Testis (tissue), 3 donors: Measurements from ENCODE around the gene TGFA. TPM values are rescaled to one million over a fixed set of nuclear protein-coding genes. Genes with fewer than 3 reads are reported as not detected.
A peak's percentile ranks its signal among the peaks of the same experiment; 100 is the strongest.

Source experiments
- DNase-seq: peaks from one replicate; pipeline ENCODE4 v3.0.0-alpha.2; 2019
- H3K27ac ChIP-seq, 2 donors: fragments of 200-600 bp; sonication (generic); one replicate each; pipeline ENCODE4 v1.5.1; 2019
- H3K27me3 ChIP-seq: fragments of 200-600 bp; sonication (generic); one replicate; pipeline ENCODE4 v1.5.1; 2019
- H3K36me3 ChIP-seq: fragments of 200-600 bp; sonication (generic); one replicate; pipeline ENCODE4 v1.5.1; 2017; ENCODE audit warnings: low read depth; ENCODE audit errors: missing control alignments
- H3K4me1 ChIP-seq: fragments of 200-600 bp; sonication (generic); one replicate; pipeline ENCODE4 v1.5.1; 2019
- H3K4me3 ChIP-seq, 2 donors: fragments of 200-600 bp; sonication (generic); one replicate each; pipeline ENCODE4 v1.5.1; 2017 to 2019
- H3K9me3 ChIP-seq: fragments of 200-600 bp; sonication (generic); one replicate; pipeline ENCODE4 v1.5.1; 2017
- POLR2A ChIP-seq: fragments of 450-650 bp; IDR thresholded peaks from one replicate; pipeline ENCODE4 v1.6.1; 2017; ENCODE audit warnings: antibody characterized with exemption, mild to moderate bottlenecking, moderate library complexity
- WGBS, 2 donors: methylation state at CpG; one replicate each; pipeline ENCODE4 v1.1.5; 2018; 5-methylcytosine and 5-hydroxymethylcytosine counted together
- intact Hi-C: fragments of 100-400 bp; cut with DNase I; formaldehyde crosslinking; loops from one replicate; pipeline ENCODE4 v1.15.1; 2023; ENCODE audit warnings: low total_unique reads
- polyA plus RNA-seq: library from polyadenylated mRNA; stranded (reverse); fragments of 350-450 nt; fragmentation: Illumina TruSeq; extraction: RNeasy Lipid Tissue Mini Kit (QIAGEN cat#74804); gene quantifications from one replicate; pipeline ENCODE4 v1.2.3, GENCODE V29; 2014; ENCODE audit warnings: low read depth, low replicate concordance; ENCODE audit not compliant: insufficient read depth
- total RNA-seq, 2 donors: library from RNA; depleted of rRNA; stranded (reverse); fragments of >200 nt; gene quantifications; one replicate each; pipeline ENCODE4 v1.2.3, GENCODE V29; 2016
- TF ChIP-seq, protein P1 (sequence below), 3 experiments: fragments of 450-650 bp in 2 of 3; fragments of 200-600 bp in 1 of 3; sonication (generic) in 1 of 3; IDR thresholded peaks; one replicate each; pipeline ENCODE4 v1.5.1; 2016 to 2019; ENCODE audit warnings: antibody characterized with exemption in 3 of 3, mild to moderate bottlenecking in 2 of 3, moderate library complexity in 1 of 3

TGFA gene
- total and polyA plus RNA-seq, 3 donors from 2014 or later = 0.62 to 5.1 (median 1.3) TPM

DNA sequence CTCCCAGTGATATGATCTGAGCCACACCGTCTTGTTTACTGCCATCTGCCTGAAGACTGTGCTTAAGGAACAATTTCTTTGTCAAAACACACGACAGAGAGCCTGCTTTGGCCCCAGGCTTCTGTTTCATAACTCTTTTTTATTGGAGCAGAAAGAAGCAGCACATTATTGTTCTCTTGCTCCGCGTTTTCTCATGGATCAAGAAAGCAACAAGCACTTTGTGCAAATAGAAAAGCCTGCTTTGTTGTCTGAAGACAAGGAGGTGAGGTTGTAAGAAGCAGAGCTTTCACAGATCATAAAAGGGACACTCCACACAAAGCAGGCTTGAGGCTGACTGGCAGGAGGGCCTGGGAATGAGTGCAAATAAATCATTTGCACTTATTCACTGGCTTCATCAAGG is 133.5 kb downstream of the TGFA start:
- Histone ChIP-seq H3K4me1 (no peaks in the 10 kb centered on the region), H3K36me3 (no peaks in the 10 kb centered on the region), H3K4me3 (no peak overlapping the region), H3K9me3 (no peaks in the 10 kb centered on the region), H3K27me3 (no peaks in the 10 kb centered on the region), H3K27ac (no peak overlapping the region)
- DNase-seq = no peak
- 58 to 62% methylated on average over 4 of the region's 4 CpGs for WGBS, 2 donors
- no peak for TF ChIP-seq POLR2A
- TF ChIP-seq, protein P1, sequence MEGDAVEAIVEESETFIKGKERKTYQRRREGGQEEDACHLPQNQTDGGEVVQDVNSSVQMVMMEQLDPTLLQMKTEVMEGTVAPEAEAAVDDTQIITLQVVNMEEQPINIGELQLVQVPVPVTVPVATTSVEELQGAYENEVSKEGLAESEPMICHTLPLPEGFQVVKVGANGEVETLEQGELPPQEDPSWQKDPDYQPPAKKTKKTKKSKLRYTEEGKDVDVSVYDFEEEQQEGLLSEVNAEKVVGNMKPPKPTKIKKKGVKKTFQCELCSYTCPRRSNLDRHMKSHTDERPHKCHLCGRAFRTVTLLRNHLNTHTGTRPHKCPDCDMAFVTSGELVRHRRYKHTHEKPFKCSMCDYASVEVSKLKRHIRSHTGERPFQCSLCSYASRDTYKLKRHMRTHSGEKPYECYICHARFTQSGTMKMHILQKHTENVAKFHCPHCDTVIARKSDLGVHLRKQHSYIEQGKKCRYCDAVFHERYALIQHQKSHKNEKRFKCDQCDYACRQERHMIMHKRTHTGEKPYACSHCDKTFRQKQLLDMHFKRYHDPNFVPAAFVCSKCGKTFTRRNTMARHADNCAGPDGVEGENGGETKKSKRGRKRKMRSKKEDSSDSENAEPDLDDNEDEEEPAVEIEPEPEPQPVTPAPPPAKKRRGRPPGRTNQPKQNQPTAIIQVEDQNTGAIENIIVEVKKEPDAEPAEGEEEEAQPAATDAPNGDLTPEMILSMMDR (IDR thresholded peaks at IDR 0.05) = no peak
- intact Hi-C loops = no loop called here

DNA sequence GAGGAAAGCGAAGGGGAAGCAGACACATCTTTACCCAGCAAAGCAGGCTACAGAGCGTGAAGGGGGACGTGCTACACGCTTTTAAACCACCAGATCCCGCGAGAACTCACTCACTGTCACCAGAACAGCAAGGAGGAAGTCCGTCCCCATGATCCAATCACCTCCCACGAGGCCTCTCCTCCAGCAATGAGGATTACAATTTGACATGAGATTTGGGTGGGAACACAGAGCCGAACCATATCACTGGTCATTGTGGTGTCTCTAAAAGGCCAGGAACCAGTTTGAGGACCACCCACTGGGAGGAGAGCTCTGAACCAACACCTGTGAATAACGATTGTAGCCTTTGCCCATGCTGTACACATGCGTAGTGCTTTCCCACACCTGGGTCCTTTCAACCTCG is 135.1 kb downstream of the TGFA start:
- H3K4me3 ChIP-seq = peak overlapping the region in 1 of 2 donors; percentile 6
- H3K9me3 ChIP-seq = no peaks in the 10 kb centered on the region
- no peak overlapping the region for H3K27ac ChIP-seq
- peak; percentile 34 for DNase-seq
- TF ChIP-seq, protein P1 (IDR thresholded peaks at IDR 0.05) = no peak
- no peak for TF ChIP-seq POLR2A
- WGBS, 2 donors = 52 to 71% methylated on average over 12 of the region's 12 CpGs
- H3K27me3 ChIP-seq = no peaks in the 10 kb centered on the region
- no peaks in the 10 kb centered on the region for H3K36me3 ChIP-seq
- intact Hi-C loops = no loop called here
- no peaks in the 10 kb centered on the region for H3K4me1 ChIP-seq

- no peak overlapping the region for H3K4me3 ChIP-seq
- H3K4me1 ChIP-seq = no peaks in the 10 kb centered on the region
- WGBS, 2 donors = 91 to 93% methylated on average over 1 of the region's 1 CpG
- no peak for TF ChIP-seq POLR2A
- TF ChIP-seq, protein P1 (IDR thresholded peaks at IDR 0.05) = no peak
- intact Hi-C loops = no loop called here
- no peak overlapping the region for H3K27ac ChIP-seq
- H3K36me3 ChIP-seq = no peaks in the 10 kb centered on the region
- H3K9me3 ChIP-seq = no peaks in the 10 kb centered on the region
- H3K27me3 ChIP-seq = no peaks in the 10 kb centered on the region
- DNase-seq = no peak
These were observed 136.6 kb downstream of the TGFA start for GRCh38 chr2:70417011-70417410.

DNA sequence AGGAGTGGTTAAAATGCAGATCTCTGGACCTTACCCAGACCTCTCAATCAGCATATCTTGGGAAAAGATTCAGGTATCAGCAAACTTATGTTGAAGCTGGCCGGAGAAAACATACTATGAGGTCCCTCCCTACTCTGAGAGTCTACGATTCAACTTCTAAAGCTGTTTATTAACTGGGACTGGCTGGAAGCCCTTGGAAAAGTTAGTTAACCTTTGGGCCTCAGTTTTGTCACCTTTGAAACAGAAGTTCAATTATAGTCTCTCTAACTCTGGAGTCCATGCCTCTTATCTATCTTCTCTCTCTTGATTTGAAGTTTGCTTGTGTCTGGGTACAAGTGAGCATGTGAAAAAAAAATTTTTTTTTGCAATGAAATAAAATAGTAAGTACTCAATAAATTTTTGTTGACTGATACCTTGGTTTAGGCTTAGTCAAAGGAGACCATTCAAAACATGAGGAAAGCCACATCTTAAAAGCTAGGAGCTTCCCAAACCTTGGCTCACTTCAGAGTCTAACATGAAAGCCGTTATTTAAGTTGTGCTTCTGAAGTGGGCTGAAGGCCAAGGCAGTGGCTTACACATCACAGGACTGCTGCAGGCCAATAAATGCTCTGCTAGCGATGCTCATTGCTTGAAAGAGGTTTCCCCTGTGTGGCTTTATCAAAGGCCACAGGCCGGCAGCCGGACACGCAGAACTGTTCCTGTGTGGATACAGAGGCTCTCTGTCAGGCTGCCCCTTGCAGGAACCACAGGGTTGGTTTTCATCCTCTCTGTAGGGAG is 141.1 kb downstream of the TGFA start:
- no peak overlapping the region for H3K27ac ChIP-seq
- H3K4me1 ChIP-seq = no peaks in the 10 kb centered on the region
- intact Hi-C loops = no loop called here
- DNase-seq = no peak
- TF ChIP-seq, protein P1 (IDR thresholded peaks at IDR 0.05) = no peak
- no peak for TF ChIP-seq POLR2A
- 53 to 61% methylated on average over 7 of the region's 7 CpGs for WGBS, 2 donors
- H3K27me3 ChIP-seq = no peaks in the 10 kb centered on the region
- no peak overlapping the region for H3K4me3 ChIP-seq
- H3K36me3 ChIP-seq = no peaks in the 10 kb centered on the region
- H3K9me3 ChIP-seq = no peaks in the 10 kb centered on the region
